GM12878 (cell line): ENCODE measurements around the gene ACACA.

Experiments used
- CTCF ChIP-seq, 3 experiments: IDR thresholded peaks in 2 of 3; conservative IDR thresholded peaks in 1 of 3; 2 replicates each; pipeline ENCODE4 v1.5.1; 2011; ENCODE audit warnings: low read depth in 3 of 3, low read length in 3 of 3, mild to moderate bottlenecking in 3 of 3, control low read depth in 2 of 3, moderate library complexity in 2 of 3, inconsistent platforms in 1 of 3, mixed read lengths in 1 of 3; ENCODE audit not compliant: control insufficient read depth in 2 of 3, insufficient read depth in 1 of 3; ENCODE audit errors: extremely low read depth in 1 of 3
- RCOR1 ChIP-seq: conservative IDR thresholded peaks from 2 replicates; pipeline ENCODE4 v1.6.1; 2012; ENCODE audit warnings: low read depth, low read length, improper control_type of control experiment
- SIN3A ChIP-seq: IDR thresholded peaks from 2 replicates; pipeline ENCODE4 v1.6.1; 2012; ENCODE audit warnings: low read depth, low read length, improper control_type of control experiment

- TF ChIP-seq CTCF (IDR thresholded peaks at IDR 0.05 in 2 of 3, conservative IDR thresholded peaks at IDR 0.05 in 1 of 3; ENCODE audit: control insufficient read depth in 2 of 3, extremely low read depth in 1 of 3, insufficient read depth in 1 of 3, low read depth in 3 of 3, low read length in 3 of 3), result no peak
- TF ChIP-seq RCOR1, result no peak
- TF ChIP-seq SIN3A, result no peak
Observed at GRCh38 chr17:37079735-37080134, 326.9 kb downstream of the ACACA start.
